ENCODE measurements around the gene ZNF574.

The ZNF574 gene

DNA sequence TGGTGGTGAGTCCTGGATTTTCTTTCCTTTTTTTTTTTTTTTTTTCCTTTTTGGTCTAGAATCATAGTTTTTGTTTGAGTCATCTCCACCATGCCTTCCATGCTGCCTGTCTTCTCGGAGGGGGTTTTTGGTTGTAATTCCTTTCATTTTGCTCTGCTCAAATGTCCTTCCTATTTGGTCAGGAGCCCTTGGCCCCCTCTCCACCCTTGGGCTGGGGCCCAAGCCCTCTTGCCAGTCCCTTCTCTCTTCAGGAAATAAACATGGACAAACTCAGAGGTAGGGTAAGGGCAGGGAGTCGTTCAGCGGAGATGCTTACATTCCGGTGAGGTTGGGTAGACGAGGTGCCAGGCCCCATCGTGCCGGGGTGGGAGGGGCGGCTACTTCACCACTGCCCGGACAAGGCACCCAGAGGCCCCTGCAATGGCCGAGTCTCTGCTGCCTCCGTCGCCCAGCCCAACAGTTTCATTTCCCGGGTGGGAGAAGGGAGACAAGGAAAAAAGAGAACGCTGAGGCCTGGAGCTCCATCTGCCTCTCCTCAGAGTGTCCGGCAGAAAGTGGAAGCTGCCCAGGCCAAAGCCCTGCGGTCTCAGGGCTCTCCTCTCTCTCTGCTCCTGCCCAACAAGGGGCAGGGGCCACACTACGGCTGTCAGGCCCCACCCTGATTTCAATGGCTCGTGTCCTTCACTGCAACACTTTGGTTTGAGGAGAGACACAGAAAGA is 12.7 kb downstream of the ZNF574 start:
- H3K9me3 ChIP-seq: no peaks in the 10 kb centered on the region
- H3K4me2 ChIP-seq: peak overlapping the region; percentile 97
- H3K4me3 ChIP-seq: peak overlapping the region; percentile 60
- H3K4me1 ChIP-seq: peaks cover 79% of the 10 kb centered on the region
- peak overlapping the region; percentile 92 for H3K27ac ChIP-seq
- H3K27me3 ChIP-seq: no peaks in the 10 kb centered on the region
- H3K9ac ChIP-seq: peak overlapping the region; percentile 75
- H4K20me1 ChIP-seq: peaks cover 4% of the 10 kb centered on the region
- peaks cover 13% of the 10 kb centered on the region for H3K36me3 ChIP-seq
- no peak for TF ChIP-seq Cebpa-rat (IDR thresholded peaks at IDR 0.05)

DNA sequence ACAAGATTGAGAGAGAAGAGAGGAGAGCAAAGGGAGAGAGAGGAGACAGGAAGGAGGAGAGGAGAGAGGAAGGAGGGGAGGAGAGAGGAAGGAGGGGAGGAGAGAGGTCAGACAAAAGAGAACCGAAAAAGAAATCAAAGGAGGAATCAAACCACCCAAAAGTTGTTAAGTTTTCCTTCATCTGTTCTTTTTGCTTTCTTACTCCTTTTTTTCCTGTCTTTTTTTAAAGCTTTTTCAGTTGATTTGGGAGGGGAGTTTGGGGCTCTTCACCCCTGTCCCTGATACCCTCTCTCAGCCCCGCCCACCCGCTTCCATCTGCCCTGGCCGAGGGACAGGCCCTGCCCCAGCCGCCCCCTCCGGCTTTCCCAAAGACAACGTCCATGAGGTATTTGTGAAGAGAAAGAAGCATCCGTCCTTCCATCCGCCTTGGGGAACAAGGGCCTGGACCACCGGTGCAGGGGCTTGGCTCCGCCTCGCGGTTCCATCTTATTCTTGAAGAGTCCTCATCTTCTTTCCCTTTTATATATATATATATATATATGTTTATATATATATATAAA is 13.3 kb downstream of the ZNF574 start:
- no peaks in the 10 kb centered on the region for H3K9me3 ChIP-seq
- TF ChIP-seq Cebpa-rat (IDR thresholded peaks at IDR 0.05): no peak
- H3K9ac ChIP-seq: peak overlapping the region; percentile 75
- H3K4me1 ChIP-seq: peaks cover 86% of the 10 kb centered on the region
- H3K4me2 ChIP-seq: peak overlapping the region; percentile 97
- no peaks in the 10 kb centered on the region for H4K20me1 ChIP-seq
- H3K4me3 ChIP-seq: peak overlapping the region; percentile 60
- H3K27ac ChIP-seq: peak overlapping the region; percentile 92
- H3K36me3 ChIP-seq: peaks cover 10% of the 10 kb centered on the region
- H3K27me3 ChIP-seq: no peaks in the 10 kb centered on the region

DNA sequence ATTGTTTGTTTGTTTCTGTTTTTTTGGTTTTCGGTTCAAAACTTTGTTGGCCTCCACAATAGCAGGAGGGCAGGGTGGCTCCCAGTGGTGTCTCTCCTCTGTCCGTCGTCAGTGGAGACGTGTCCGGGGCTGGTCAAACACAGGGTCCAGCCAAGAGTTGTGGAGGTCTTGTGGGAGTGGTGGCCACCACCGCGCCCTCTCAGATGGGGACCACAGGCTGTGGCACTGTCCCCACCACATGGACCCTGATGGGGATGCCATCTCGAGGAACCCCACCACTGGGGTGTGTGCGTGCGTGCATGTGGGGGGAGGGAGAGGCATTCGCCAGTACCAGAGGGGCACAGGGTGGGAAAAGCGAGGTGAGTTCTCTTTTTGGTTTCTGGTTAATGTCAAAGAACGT is 13.8 kb downstream of the ZNF574 start:
- H3K27me3 ChIP-seq: no peaks in the 10 kb centered on the region
- H4K20me1 ChIP-seq: no peaks in the 10 kb centered on the region
- H3K27ac ChIP-seq: peak overlapping the region; percentile 92
- peak overlapping the region; percentile 97 for H3K4me2 ChIP-seq
- peak overlapping the region; percentile 60; the same call in 1 of the 2 replicates for H3K4me3 ChIP-seq
- no peaks in the 10 kb centered on the region for H3K9me3 ChIP-seq
- H3K4me1 ChIP-seq: peaks cover 88% of the 10 kb centered on the region
- TF ChIP-seq Cebpa-rat (IDR thresholded peaks at IDR 0.05): no peak
- peaks cover 10% of the 10 kb centered on the region for H3K36me3 ChIP-seq
- H3K9ac ChIP-seq: peak overlapping the region; percentile 76

DNA sequence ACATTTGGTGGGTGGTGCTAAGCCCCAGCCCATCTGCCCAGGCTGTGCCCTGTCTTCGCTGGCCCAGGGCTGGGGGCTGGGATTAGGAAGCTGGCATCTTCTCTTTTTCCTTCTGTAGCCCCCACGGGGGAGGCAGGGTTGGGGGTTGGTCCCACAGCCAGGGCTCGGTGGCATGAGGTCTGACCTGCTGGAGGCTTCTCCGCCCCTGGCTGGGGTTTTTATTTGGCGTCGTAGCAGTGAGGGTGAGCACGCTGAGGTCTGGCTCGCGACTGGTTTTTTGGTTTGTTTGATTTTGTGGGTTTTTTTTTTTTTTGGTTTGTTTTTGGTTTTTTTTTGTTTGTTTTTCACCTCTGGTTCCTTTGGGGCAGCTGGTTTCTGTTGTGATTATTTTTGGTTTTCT is 14.7 kb downstream of the ZNF574 start:
- peaks cover 17% of the 10 kb centered on the region for H3K36me3 ChIP-seq
- H3K4me1 ChIP-seq: peaks cover 88% of the 10 kb centered on the region
- TF ChIP-seq Cebpa-rat (IDR thresholded peaks at IDR 0.05): no peak
- peak overlapping the region; percentile 60 for H3K4me3 ChIP-seq
- H3K27ac ChIP-seq: peak overlapping the region; percentile 92
- H3K27me3 ChIP-seq: no peaks in the 10 kb centered on the region
- H3K4me2 ChIP-seq: peak overlapping the region; percentile 97
- H3K9ac ChIP-seq: peak overlapping the region; percentile 76
- H3K9me3 ChIP-seq: no peaks in the 10 kb centered on the region
- H4K20me1 ChIP-seq: no peaks in the 10 kb centered on the region

DNA sequence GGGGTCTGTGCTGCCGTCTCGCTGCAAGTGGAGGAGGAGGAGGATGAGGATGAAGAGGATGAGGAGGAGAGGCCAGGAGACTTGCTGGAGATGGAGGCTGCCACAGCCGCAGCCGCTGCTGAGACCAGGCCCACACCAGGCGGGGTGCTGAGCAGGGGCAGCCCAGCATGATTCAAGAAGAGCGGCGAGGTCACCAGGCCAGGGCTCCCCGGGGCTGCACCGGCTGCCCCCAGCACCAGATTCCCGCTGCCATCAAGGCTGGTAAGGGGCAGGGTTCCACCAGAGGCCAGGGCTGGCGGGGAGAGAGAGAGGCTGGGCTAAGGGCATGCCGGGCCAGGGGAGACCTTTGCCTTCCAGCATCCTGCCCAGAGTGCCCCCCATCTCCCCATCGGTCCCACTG is 15.3 kb downstream of the ZNF574 start:
- Histone ChIP-seq H3K4me1 (peaks cover 82% of the 10 kb centered on the region), H3K36me3 (peaks cover 20% of the 10 kb centered on the region), H3K4me3 (peak overlapping the region; percentile 60), H3K9ac (peak overlapping the region; percentile 76), H3K27me3 (no peaks in the 10 kb centered on the region), H3K27ac (peak overlapping the region; percentile 92), H3K9me3 (no peaks in the 10 kb centered on the region), H3K4me2 (peak overlapping the region; percentile 97), H4K20me1 (no peaks in the 10 kb centered on the region)
- TF ChIP-seq Cebpa-rat (IDR thresholded peaks at IDR 0.05): no peak

DNA sequence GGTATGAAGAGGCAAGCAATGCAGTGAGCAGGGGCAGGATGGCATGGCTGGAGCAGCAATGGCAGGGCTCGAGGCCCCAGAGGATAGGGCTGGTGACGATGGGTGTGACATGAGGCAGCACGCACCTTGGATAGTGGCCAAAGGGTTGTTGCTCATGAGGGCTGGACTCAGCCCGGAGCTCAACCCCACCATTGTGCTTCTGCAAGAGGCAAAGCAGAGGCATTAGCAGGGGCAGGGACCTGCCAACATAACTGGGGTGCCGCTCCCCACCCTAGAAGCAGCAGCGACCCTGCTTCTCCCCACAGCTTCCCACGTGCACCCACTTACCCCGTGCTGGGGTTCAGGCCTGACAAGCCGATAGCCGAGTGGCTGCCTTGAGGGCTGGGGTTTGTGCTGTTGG is 15.8 kb downstream of the ZNF574 start:
- H3K9me3 ChIP-seq: no peaks in the 10 kb centered on the region
- H3K4me2 ChIP-seq: peak overlapping the region; percentile 97
- peak overlapping the region; percentile 60 for H3K4me3 ChIP-seq
- H3K36me3 ChIP-seq: peaks cover 25% of the 10 kb centered on the region
- peak overlapping the region; percentile 76 for H3K9ac ChIP-seq
- H3K27me3 ChIP-seq: no peaks in the 10 kb centered on the region
- TF ChIP-seq Cebpa-rat (IDR thresholded peaks at IDR 0.05): no peak
- H4K20me1 ChIP-seq: no peaks in the 10 kb centered on the region
- peaks cover 78% of the 10 kb centered on the region for H3K4me1 ChIP-seq
- H3K27ac ChIP-seq: peak overlapping the region; percentile 92

DNA sequence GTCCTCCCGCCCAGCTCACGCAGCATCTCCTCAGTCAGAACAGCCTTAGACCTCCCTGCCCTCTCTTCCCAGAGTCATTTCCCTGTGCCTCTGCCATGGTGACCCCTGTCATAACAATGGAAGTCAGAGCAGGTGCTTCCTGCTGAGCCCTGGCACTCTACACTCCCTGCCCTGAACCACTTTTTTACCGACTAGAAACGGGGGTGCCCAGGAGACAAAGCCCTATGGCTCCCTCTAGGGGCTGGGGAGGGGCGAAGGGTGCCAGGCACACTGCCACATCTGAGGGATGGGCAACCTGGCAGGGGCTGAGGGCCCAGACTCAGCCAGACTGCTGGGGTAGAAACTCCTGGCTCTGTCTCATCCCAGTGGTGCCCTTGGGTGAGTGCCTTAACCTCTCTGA is 16.4 kb downstream of the ZNF574 start:
- no peaks in the 10 kb centered on the region for H4K20me1 ChIP-seq
- no peaks in the 10 kb centered on the region for H3K9me3 ChIP-seq
- no peak for TF ChIP-seq Cebpa-rat (IDR thresholded peaks at IDR 0.05)
- H3K27ac ChIP-seq: peak overlapping the region; percentile 92
- peak overlapping the region; percentile 97 for H3K4me2 ChIP-seq
- peak overlapping the region; percentile 60; the same call in 1 of the 2 replicates for H3K4me3 ChIP-seq
- peaks cover 72% of the 10 kb centered on the region for H3K4me1 ChIP-seq
- no peaks in the 10 kb centered on the region for H3K27me3 ChIP-seq
- H3K9ac ChIP-seq: peak overlapping the region; percentile 76
- H3K36me3 ChIP-seq: peaks cover 28% of the 10 kb centered on the region

DNA sequence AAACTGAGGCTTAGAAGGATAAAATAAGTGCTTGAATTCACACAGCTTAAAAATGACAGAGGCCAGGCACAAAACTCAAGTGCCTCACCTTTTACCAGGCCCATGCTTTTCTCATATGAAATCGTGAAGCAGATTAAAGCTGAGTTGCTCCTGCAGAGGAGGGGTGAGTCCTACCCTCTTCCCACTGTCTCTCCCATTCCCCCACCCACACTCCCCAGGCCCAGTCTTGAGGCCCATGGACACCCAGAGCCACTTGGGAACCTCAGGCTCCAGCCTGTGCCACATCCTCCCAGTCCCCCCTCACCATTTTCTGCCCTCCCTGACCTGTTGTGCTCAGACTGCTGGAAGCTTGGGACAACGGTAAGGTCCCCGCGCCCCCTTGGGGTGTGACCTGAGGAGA is 17.5 kb downstream of the ZNF574 start:
- Histone ChIP-seq H3K4me2 (peak overlapping the region; percentile 51), H3K27me3 (no peaks in the 10 kb centered on the region), H4K20me1 (no peaks in the 10 kb centered on the region), H3K4me3 (no peak overlapping the region), H3K36me3 (peaks cover 33% of the 10 kb centered on the region), H3K27ac (peak overlapping the region; percentile 68), H3K9ac (peak overlapping the region; percentile 26; the same call in 1 of the 2 replicates), H3K9me3 (no peaks in the 10 kb centered on the region), H3K4me1 (peaks cover 60% of the 10 kb centered on the region)
- no peak for TF ChIP-seq Cebpa-rat (IDR thresholded peaks at IDR 0.05)

DNA sequence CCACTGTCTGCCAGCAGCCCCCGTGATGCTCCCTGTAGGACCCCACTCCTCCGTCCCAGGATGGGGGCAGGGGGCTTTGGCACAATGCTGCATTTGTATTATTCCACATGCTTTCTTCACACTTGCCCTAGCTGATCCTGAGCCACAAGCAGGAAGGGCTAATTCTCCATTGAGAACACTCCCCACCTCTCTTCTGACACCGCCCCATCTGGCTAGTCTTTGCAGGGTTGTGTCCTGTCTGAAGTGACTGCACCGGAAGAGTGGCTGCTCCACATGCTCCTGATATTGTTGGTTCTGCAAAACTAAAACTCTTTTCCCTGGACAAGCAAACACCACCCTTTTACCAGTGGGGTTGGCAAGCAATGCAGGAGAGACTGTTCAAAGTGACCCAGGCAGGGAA is 18.0 kb downstream of the ZNF574 start:
- no peaks in the 10 kb centered on the region for H3K27me3 ChIP-seq
- no peak for TF ChIP-seq Cebpa-rat (IDR thresholded peaks at IDR 0.05)
- no peaks in the 10 kb centered on the region for H3K9me3 ChIP-seq
- H3K4me3 ChIP-seq: no peak overlapping the region
- H3K27ac ChIP-seq: peak overlapping the region; percentile 68
- H3K4me1 ChIP-seq: peaks cover 56% of the 10 kb centered on the region
- H3K9ac ChIP-seq: peak overlapping the region; percentile 26; the same call in 1 of the 2 replicates
- H3K4me2 ChIP-seq: peak overlapping the region; percentile 51
- no peaks in the 10 kb centered on the region for H4K20me1 ChIP-seq
- peaks cover 36% of the 10 kb centered on the region for H3K36me3 ChIP-seq

DNA sequence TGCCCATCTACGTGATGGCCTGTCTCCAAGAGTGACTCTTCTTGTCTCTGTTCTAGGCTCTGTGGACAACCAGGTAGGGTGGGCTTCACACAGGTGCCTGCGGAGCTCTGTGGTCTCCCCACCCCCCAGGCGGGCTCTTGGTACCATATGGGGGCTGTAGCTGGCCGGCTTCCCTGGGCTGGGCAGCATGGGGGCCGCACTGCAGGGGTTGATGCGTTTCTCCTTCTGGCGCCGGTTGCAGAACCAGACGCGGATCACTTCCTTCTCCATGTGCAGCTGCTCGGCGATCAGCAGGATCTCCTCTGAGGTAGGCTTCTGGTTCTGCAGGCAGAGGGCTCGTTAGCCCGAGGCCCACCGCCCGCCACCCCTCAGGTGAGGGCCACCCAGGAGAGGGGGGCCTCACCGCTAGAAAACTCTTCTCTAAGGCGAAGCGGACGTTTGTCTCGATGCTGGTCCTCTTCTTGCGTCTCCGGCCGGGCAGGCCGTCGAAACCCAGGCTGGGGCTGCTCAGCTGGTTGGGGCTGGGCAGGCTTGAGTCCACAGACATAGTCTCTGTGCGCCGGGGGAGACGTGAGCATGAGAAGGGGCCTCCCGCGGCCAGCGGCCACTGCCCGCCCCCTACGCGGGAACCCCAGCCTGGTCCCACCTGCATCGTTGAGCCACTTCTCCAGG is 19.3 kb downstream of the ZNF574 start:
- H3K4me2 ChIP-seq: no peak overlapping the region
- no peak overlapping the region for H3K9ac ChIP-seq
- no peak for TF ChIP-seq Cebpa-rat (IDR thresholded peaks at IDR 0.05)
- H3K27me3 ChIP-seq: no peaks in the 10 kb centered on the region
- H3K36me3 ChIP-seq: peaks cover 44% of the 10 kb centered on the region
- H3K4me1 ChIP-seq: peaks cover 43% of the 10 kb centered on the region
- H4K20me1 ChIP-seq: no peaks in the 10 kb centered on the region
- H3K27ac ChIP-seq: no peak overlapping the region
- no peak overlapping the region for H3K4me3 ChIP-seq
- H3K9me3 ChIP-seq: no peaks in the 10 kb centered on the region
